Activated CD8-positive, alpha-beta memory T cell treated with anti-CD3 and anti-CD28 coated beads, Interleukin-2, amount 10 ng/mL, durations not matched to agents 7 days and 5 days (primary cell): Measurements from ENCODE around the gene MAB21L2. TPM values are rescaled to one million over a fixed set of nuclear protein-coding genes. Genes with fewer than 3 reads are reported as not detected.
"Not testable (repeated sequence)": the region's sequence is repeated elsewhere in the genome, so short reads cannot be mapped to it uniquely, and the experiment has no call there.

ENCODE experiments used
- ATAC-seq: fragments of 150-1000 bp; cut with Tn5 transposase; one replicate; pipeline ENCODE4 v1.10.0; 2021; ENCODE audit warnings: moderate library complexity
- CTCF ChIA-PET: fragments of 350-600 bp; sonication (Branson Sonifier 250); formaldehyde crosslinking; loops from one replicate; lab custom pipeline; 2021; ENCODE audit warnings: antibody characterized with exemption; lab: Charles Lee
- DNase-seq: peaks from one replicate; pipeline ENCODE4 v3.0.0-alpha.2; 2020
- H3K27ac Mint-ChIP-seq: one replicate; pipeline ENCODE4 v1.8.0; 2021; ENCODE audit warnings: mild to moderate bottlenecking, mixed read lengths
- H3K27me3 Mint-ChIP-seq: one replicate; pipeline ENCODE4 v1.8.0; 2021; ENCODE audit warnings: mixed read lengths
- H3K36me3 Mint-ChIP-seq: one replicate; pipeline ENCODE4 v1.8.0; 2021; ENCODE audit warnings: mild to moderate bottlenecking, mixed read lengths
- H3K4me1 Mint-ChIP-seq: one replicate; pipeline ENCODE4 v1.8.0; 2021; ENCODE audit warnings: mixed read lengths
- H3K4me3 Mint-ChIP-seq: one replicate; pipeline ENCODE4 v1.8.0; 2021; ENCODE audit warnings: mild to moderate bottlenecking, moderate library complexity, mixed read lengths
- H3K9me3 Mint-ChIP-seq: one replicate; pipeline ENCODE4 v1.8.0; 2022; ENCODE audit warnings: low read depth, mixed read lengths
- total RNA-seq, 2 experiments: library from RNA; stranded (reverse); gene quantifications; one replicate each; pipeline ENCODE4 v1.2.3, GENCODE V29; 2021

Gene MAB21L2
- total RNA-seq, 2 experiments from 2014 or later = not detected

GRCh38 chr4:150562751-150563150 lies 19.2 kb upstream of the MAB21L2 start:
- Mint-ChIP-seq H3K4me1 (no peaks in the 10 kb centered on the region), H3K36me3 (peaks cover 24% of the 10 kb centered on the region), H3K9me3 (peaks cover 4% of the 10 kb centered on the region), H3K4me3 (no peak overlapping the region), H3K27ac (no peak overlapping the region), H3K27me3 (no peaks in the 10 kb centered on the region)
- DNase-seq (no peak), ATAC-seq (no peak)
- CTCF ChIA-PET = interaction anchor here (1.4 kb wide), 1 partner anchor 304 kb away, joined by 3 read pairs; no protein-coding TSS in a partner anchor

GRCh38 chr4:150564967-150565366 lies 17.0 kb upstream of the MAB21L2 start:
- H3K27ac Mint-ChIP-seq, ATAC-seq, H3K4me3 Mint-ChIP-seq, CTCF ChIA-PET, H3K27me3 Mint-ChIP-seq, DNase-seq, H3K9me3 Mint-ChIP-seq, H3K4me1 Mint-ChIP-seq: not testable (repeated sequence)
- peaks cover 23% of the 10 kb centered on the region for H3K36me3 Mint-ChIP-seq

GRCh38 chr4:150567070-150567469 lies 14.9 kb upstream of the MAB21L2 start:
- no peak overlapping the region for H3K4me3 Mint-ChIP-seq
- ATAC-seq (no peak), DNase-seq (no peak)
- H3K9me3 Mint-ChIP-seq = peaks cover 4% of the 10 kb centered on the region
- H3K27me3 Mint-ChIP-seq = no peaks in the 10 kb centered on the region
- no peaks in the 10 kb centered on the region for H3K4me1 Mint-ChIP-seq
- no peak overlapping the region for H3K27ac Mint-ChIP-seq
- CTCF ChIA-PET = no interaction called here
- H3K36me3 Mint-ChIP-seq = peaks cover 22% of the 10 kb centered on the region

GRCh38 chr4:150569384-150569987 lies 12.5 kb upstream of the MAB21L2 start:
- no peaks in the 10 kb centered on the region for H3K27me3 Mint-ChIP-seq
- CTCF ChIA-PET = no interaction called here
- H3K27ac Mint-ChIP-seq = no peak overlapping the region
- ATAC-seq = no peak
- no peak overlapping the region for H3K4me3 Mint-ChIP-seq
- DNase-seq = no peak
- peaks cover 12% of the 10 kb centered on the region for H3K36me3 Mint-ChIP-seq
- peaks cover 4% of the 10 kb centered on the region for H3K4me1 Mint-ChIP-seq
- peaks cover 4% of the 10 kb centered on the region for H3K9me3 Mint-ChIP-seq

GRCh38 chr4:150569998-150570535 lies 11.9 kb upstream of the MAB21L2 start:
- no peaks in the 10 kb centered on the region for H3K27me3 Mint-ChIP-seq
- no peak for DNase-seq
- H3K27ac Mint-ChIP-seq = no peak overlapping the region
- H3K4me1 Mint-ChIP-seq = peaks cover 4% of the 10 kb centered on the region
- no peak for ATAC-seq
- CTCF ChIA-PET = no interaction called here
- peaks cover 6% of the 10 kb centered on the region for H3K36me3 Mint-ChIP-seq
- no peak overlapping the region for H3K4me3 Mint-ChIP-seq
- peaks cover 2% of the 10 kb centered on the region for H3K9me3 Mint-ChIP-seq

GRCh38 chr4:150570862-150571261 lies 11.1 kb upstream of the MAB21L2 start:
- H3K4me3 Mint-ChIP-seq = no peak overlapping the region

GRCh38 chr4:150572704-150573504 lies 9.0 kb upstream of the MAB21L2 start:
- DNase-seq (no peak), ATAC-seq (no peak)
- Mint-ChIP-seq H3K9me3 (no peaks in the 10 kb centered on the region), H3K36me3 (peaks cover under 1% of the 10 kb centered on the region), H3K27ac (no peak overlapping the region), H3K4me1 (peaks cover 4% of the 10 kb centered on the region), H3K4me3 (no peak overlapping the region), H3K27me3 (no peaks in the 10 kb centered on the region)
- CTCF ChIA-PET = no interaction called here

More at GRCh38 chr4:150570862-150571261, 11.1 kb upstream of the MAB21L2 start:
- peaks cover 3% of the 10 kb centered on the region for H3K36me3 Mint-ChIP-seq
- CTCF ChIA-PET = no interaction called here
- H3K4me1 Mint-ChIP-seq = peaks cover 4% of the 10 kb centered on the region
- H3K9me3 Mint-ChIP-seq = no peaks in the 10 kb centered on the region
- no peak for DNase-seq
- no peaks in the 10 kb centered on the region for H3K27me3 Mint-ChIP-seq
- H3K27ac Mint-ChIP-seq = no peak overlapping the region
- no peak for ATAC-seq

GRCh38 chr4:150573534-150573933 lies 8.4 kb upstream of the MAB21L2 start:
- CTCF ChIA-PET = no interaction called here
- no peak overlapping the region for H3K4me3 Mint-ChIP-seq
- H3K4me1 Mint-ChIP-seq = peaks cover 4% of the 10 kb centered on the region
- no peaks in the 10 kb centered on the region for H3K27me3 Mint-ChIP-seq
- H3K27ac Mint-ChIP-seq = no peak overlapping the region
- ATAC-seq (no peak), DNase-seq (no peak)
- no peaks in the 10 kb centered on the region for H3K9me3 Mint-ChIP-seq
- no peaks in the 10 kb centered on the region for H3K36me3 Mint-ChIP-seq

GRCh38 chr4:150574678-150575077 lies 7.3 kb upstream of the MAB21L2 start:
- no peak overlapping the region for H3K27ac Mint-ChIP-seq
- H3K27me3 Mint-ChIP-seq = no peaks in the 10 kb centered on the region
- H3K9me3 Mint-ChIP-seq = peaks cover 2% of the 10 kb centered on the region
- peaks cover 4% of the 10 kb centered on the region for H3K4me1 Mint-ChIP-seq
- no peak for ATAC-seq
- no peak for DNase-seq
- H3K4me3 Mint-ChIP-seq = no peak overlapping the region
- CTCF ChIA-PET = no interaction called here
- peaks cover 9% of the 10 kb centered on the region for H3K36me3 Mint-ChIP-seq

GRCh38 chr4:150577796-150578195 lies 4.2 kb upstream of the MAB21L2 start:
- H3K4me3 Mint-ChIP-seq = no peak overlapping the region

GRCh38 chr4:150578745-150579501 lies 3.0 kb upstream of the MAB21L2 start:
- no peak for ATAC-seq
- H3K27ac Mint-ChIP-seq = no peak overlapping the region
- CTCF ChIA-PET = no interaction called here

More at GRCh38 chr4:150577796-150578195, 4.2 kb upstream of the MAB21L2 start:
- Mint-ChIP-seq H3K36me3 (peaks cover 36% of the 10 kb centered on the region), H3K27ac (no peak overlapping the region), H3K9me3 (peaks cover 15% of the 10 kb centered on the region), H3K27me3 (no peaks in the 10 kb centered on the region), H3K4me1 (peaks cover 4% of the 10 kb centered on the region)
- CTCF ChIA-PET = no interaction called here
- DNase-seq (no peak), ATAC-seq (no peak)

GRCh38 chr4:150579551-150580234 lies 2.3 kb upstream of the MAB21L2 start:
- Mint-ChIP-seq H3K27ac (no peak overlapping the region), H3K36me3 (peaks cover 53% of the 10 kb centered on the region), H3K4me1 (no peaks in the 10 kb centered on the region), H3K9me3 (peaks cover 17% of the 10 kb centered on the region), H3K4me3 (no peak overlapping the region), H3K27me3 (no peaks in the 10 kb centered on the region)
- DNase-seq = no peak
- CTCF ChIA-PET = no interaction called here
- ATAC-seq = no peak

More at GRCh38 chr4:150578745-150579501, 3.0 kb upstream of the MAB21L2 start:
- H3K9me3 Mint-ChIP-seq = peaks cover 17% of the 10 kb centered on the region
- no peaks in the 10 kb centered on the region for H3K4me1 Mint-ChIP-seq
- H3K27me3 Mint-ChIP-seq = no peaks in the 10 kb centered on the region
- peaks cover 47% of the 10 kb centered on the region for H3K36me3 Mint-ChIP-seq
- DNase-seq = no peak
- H3K4me3 Mint-ChIP-seq = no peak overlapping the region

GRCh38 chr4:150580306-150580705 lies 1.6 kb upstream of the MAB21L2 start:
- CTCF ChIA-PET = no interaction called here

More at GRCh38 chr4:150580306-150580705, 1.6 kb upstream of the MAB21L2 start:
- Mint-ChIP-seq H3K36me3 (peaks cover 53% of the 10 kb centered on the region), H3K4me1 (no peaks in the 10 kb centered on the region), H3K27ac (no peak overlapping the region), H3K9me3 (peaks cover 17% of the 10 kb centered on the region), H3K27me3 (no peaks in the 10 kb centered on the region), H3K4me3 (no peak overlapping the region)
- no peak for ATAC-seq
- DNase-seq = no peak
